ENCODE results near the gene TTC9C. TPM values are rescaled to one million over a fixed set of nuclear protein-coding genes. Genes with fewer than 3 reads are reported as not detected.
"Not testable (repeated sequence)": the region's sequence is repeated elsewhere in the genome, so short reads cannot be mapped to it uniquely, and the experiment has no call there.

Gene TTC9C
- total RNA-seq, 1 experiment from 2014 or later: 66.8 TPM

DNA sequence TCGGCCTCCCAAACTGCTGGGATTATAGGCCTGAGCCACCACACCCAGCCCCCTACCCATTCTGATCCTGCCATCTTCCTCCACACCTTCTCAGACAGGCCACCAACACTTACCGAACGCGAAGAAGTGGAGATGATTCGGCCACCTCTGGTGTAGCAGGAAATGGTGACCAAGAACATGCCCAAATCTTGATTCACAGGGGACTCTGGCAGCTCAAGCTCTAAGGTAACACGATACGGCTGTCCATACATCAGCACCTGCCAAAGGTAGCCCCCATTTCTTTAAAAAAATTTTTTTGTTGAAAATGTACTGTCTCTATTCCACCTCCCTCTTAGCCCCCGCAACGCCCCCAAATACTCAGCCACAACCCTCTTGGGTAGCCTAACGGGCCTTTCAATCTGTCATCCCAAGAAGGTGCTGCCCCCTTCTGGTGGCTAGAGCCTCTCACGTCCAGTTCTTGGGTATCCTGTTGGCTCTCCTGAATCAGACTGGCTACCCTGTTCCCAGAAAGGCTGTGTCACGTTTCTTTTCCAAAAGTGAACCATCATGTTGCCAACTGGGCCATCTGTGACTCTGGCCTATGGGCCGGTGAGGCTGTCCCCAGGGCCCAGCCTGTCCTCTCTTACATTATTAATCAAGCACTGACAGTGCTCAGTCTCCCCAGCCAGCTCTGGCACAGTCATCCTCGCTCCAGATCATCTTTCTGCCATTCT is 33.7 kb upstream of the TTC9C start:
- CTCF ChIA-PET: interaction anchor here (0.5 to 2.0 kb wide), 7 partner anchors 14 to 356 kb away, joined by 3 to 11 read pairs (median 5); no protein-coding TSS in a partner anchor
- Histone ChIP-seq H3K4me1 (ENCODE audit: insufficient read depth, low read length, poor library complexity, severe bottlenecking) (peaks cover 5% of the 10 kb centered on the region), H3K4me3 (ENCODE audit: low read depth, low read length, poor library complexity, severe bottlenecking) (no peak overlapping the region), H3K27ac (ENCODE audit: low read depth, low read length, poor library complexity, severe bottlenecking) (peak overlapping the region; percentile 4), H3K27me3 (replicated peaks; ENCODE audit: insufficient read depth, low read depth, low read length, poor library complexity) (no peaks in the 10 kb centered on the region), H3K9me3 (ENCODE audit: low read depth, low read length, poor library complexity, severe bottlenecking) (no peaks in the 10 kb centered on the region), H3K36me3 (ENCODE audit: insufficient read depth, low read length, poor library complexity, severe bottlenecking) (peaks cover 39% of the 10 kb centered on the region)
- TF ChIP-seq, protein P1, sequence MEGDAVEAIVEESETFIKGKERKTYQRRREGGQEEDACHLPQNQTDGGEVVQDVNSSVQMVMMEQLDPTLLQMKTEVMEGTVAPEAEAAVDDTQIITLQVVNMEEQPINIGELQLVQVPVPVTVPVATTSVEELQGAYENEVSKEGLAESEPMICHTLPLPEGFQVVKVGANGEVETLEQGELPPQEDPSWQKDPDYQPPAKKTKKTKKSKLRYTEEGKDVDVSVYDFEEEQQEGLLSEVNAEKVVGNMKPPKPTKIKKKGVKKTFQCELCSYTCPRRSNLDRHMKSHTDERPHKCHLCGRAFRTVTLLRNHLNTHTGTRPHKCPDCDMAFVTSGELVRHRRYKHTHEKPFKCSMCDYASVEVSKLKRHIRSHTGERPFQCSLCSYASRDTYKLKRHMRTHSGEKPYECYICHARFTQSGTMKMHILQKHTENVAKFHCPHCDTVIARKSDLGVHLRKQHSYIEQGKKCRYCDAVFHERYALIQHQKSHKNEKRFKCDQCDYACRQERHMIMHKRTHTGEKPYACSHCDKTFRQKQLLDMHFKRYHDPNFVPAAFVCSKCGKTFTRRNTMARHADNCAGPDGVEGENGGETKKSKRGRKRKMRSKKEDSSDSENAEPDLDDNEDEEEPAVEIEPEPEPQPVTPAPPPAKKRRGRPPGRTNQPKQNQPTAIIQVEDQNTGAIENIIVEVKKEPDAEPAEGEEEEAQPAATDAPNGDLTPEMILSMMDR (conservative IDR thresholded peaks at IDR 0.05; ENCODE audit: low read depth, low read length): peak; percentile 98
- TF ChIP-seq EZH2 (IDR thresholded peaks at IDR 0.05; ENCODE audit: borderline replicate concordance, low read depth, low read length, poor library complexity, severe bottlenecking): no peak
- POLR2A ChIA-PET (ENCODE audit: low non-redundant PET): no interaction called here
- DNase-seq (ENCODE audit: low spot score): peak; percentile 91
- intact Hi-C loops (cut with micrococcal nuclease; ENCODE audit: unreplicated experiment): loop anchor here (1.0 kb wide), 1 partner anchor 299 kb away; no protein-coding TSS in a partner anchor
- no TSS peak for BruUV-seq (replicated peaks)

DNA sequence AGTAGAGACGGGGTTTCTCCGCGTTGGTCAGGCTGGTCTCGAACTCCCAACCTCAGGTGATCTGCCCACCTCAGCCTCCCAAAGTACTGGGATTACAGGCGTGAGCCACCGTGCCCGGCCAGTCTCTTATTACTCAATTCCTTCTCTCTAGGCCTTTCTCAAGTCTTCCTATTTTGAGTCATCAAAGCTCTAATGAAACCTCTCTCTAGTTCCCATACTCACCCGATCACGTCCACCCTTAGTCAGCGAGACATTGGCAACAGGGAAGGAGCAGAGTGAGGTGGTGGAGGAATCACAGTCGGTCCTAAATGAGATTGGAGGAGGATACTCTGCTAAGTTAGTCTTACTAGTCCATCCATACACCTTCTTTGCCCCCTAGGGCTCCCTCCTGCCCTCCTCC is 26.0 kb upstream of the TTC9C start:
- CTCF ChIA-PET: no interaction called here
- H3K27ac ChIP-seq (ENCODE audit: low read depth, low read length, poor library complexity, severe bottlenecking): no peak overlapping the region
- H3K4me3 ChIP-seq (ENCODE audit: low read depth, low read length, poor library complexity, severe bottlenecking): no peak overlapping the region
- peaks cover 12% of the 10 kb centered on the region for H3K36me3 ChIP-seq (ENCODE audit: insufficient read depth, low read length, poor library complexity, severe bottlenecking)
- no peak for TF ChIP-seq EZH2 (IDR thresholded peaks at IDR 0.05; ENCODE audit: borderline replicate concordance, low read depth, low read length, poor library complexity, severe bottlenecking)
- TF ChIP-seq, protein P1 (conservative IDR thresholded peaks at IDR 0.05; ENCODE audit: low read depth, low read length): no peak
- no peak for DNase-seq (ENCODE audit: low spot score)
- no peaks in the 10 kb centered on the region for H3K27me3 ChIP-seq (replicated peaks; ENCODE audit: insufficient read depth, low read depth, low read length, poor library complexity)
- peaks cover 18% of the 10 kb centered on the region for H3K4me1 ChIP-seq (ENCODE audit: insufficient read depth, low read length, poor library complexity, severe bottlenecking)
- H3K9me3 ChIP-seq (ENCODE audit: low read depth, low read length, poor library complexity, severe bottlenecking): no peaks in the 10 kb centered on the region
- intact Hi-C loops (cut with micrococcal nuclease; ENCODE audit: unreplicated experiment): no loop called here
- BruUV-seq (replicated peaks): no TSS peak
- POLR2A ChIA-PET (ENCODE audit: low non-redundant PET): no interaction called here

DNA sequence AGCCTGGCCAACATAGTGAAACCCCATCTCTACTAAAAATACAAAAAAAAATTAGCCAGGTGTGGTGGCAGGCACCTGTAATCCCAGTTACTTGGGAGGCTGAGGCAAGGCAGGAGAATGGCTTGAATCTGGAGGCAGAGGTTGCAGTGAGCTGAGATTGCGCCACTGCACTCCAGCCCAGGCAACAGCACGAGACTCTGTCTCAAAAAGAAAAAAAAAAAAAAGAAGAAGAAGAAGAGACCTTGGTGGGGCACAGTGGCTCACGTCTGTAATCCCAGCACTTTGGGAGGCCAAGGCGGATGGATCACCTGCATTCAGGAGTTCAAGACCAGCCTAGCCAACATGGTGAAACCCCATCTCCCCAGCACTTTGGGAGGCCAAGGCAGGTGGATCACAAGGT is 24.4 kb upstream of the TTC9C start:
- BruUV-seq (replicated peaks); H3K4me3 ChIP-seq (ENCODE audit: low read depth, low read length, poor library complexity, severe bottlenecking); intact Hi-C loops (cut with micrococcal nuclease; ENCODE audit: unreplicated experiment); POLR2A ChIA-PET (ENCODE audit: low non-redundant PET); CTCF ChIA-PET; DNase-seq (ENCODE audit: low spot score); H3K27me3 ChIP-seq (replicated peaks; ENCODE audit: insufficient read depth, low read depth, low read length, poor library complexity); H3K27ac ChIP-seq (ENCODE audit: low read depth, low read length, poor library complexity, severe bottlenecking); H3K9me3 ChIP-seq (ENCODE audit: low read depth, low read length, poor library complexity, severe bottlenecking): not testable (repeated sequence)
- Histone ChIP-seq H3K4me1 (ENCODE audit: insufficient read depth, low read length, poor library complexity, severe bottlenecking) (peaks cover 26% of the 10 kb centered on the region), H3K36me3 (ENCODE audit: insufficient read depth, low read length, poor library complexity, severe bottlenecking) (peaks cover 12% of the 10 kb centered on the region)

All from A673 (cell line).